ENCODE measurements around the gene C1RL. TPM values are rescaled to one million over a fixed set of nuclear protein-coding genes. Genes with fewer than 3 reads are reported as not detected.

The C1RL gene
- total RNA-seq, 2 experiments from 2014 or later: 12.2 to 14.1 TPM

DNA sequence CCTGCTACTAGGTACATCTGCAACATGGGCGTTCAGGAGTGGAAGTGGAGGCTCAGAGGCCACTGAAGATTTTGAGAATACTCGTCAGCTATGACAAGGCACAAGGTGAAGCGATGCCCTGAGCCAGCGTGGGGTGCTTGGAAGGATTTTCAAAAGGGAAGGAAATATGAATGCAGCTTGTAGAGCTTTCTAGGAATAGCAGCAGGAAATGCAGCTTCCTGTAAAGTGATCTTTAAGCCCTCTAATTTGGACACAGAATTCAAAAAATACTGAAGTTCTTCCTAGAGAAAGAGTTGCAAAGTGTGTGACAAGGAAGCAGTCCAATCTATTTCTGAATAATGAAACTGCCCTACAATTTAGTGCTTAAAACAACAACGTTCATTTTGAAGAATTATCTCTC lies 61.7 kb downstream of the C1RL start:
- DNase-seq (no peak), ATAC-seq (ENCODE audit: poor library complexity) (no peak)
- TF ChIP-seq, protein P1, sequence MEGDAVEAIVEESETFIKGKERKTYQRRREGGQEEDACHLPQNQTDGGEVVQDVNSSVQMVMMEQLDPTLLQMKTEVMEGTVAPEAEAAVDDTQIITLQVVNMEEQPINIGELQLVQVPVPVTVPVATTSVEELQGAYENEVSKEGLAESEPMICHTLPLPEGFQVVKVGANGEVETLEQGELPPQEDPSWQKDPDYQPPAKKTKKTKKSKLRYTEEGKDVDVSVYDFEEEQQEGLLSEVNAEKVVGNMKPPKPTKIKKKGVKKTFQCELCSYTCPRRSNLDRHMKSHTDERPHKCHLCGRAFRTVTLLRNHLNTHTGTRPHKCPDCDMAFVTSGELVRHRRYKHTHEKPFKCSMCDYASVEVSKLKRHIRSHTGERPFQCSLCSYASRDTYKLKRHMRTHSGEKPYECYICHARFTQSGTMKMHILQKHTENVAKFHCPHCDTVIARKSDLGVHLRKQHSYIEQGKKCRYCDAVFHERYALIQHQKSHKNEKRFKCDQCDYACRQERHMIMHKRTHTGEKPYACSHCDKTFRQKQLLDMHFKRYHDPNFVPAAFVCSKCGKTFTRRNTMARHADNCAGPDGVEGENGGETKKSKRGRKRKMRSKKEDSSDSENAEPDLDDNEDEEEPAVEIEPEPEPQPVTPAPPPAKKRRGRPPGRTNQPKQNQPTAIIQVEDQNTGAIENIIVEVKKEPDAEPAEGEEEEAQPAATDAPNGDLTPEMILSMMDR (IDR thresholded peaks at IDR 0.05): no peak
- ChIA-PET POLR2A (no interaction called here), CTCF (no interaction called here)
- peaks cover 12% of the 10 kb centered on the region for H3K4me1 ChIP-seq (ENCODE audit: insufficient read depth, low read length)
- H3K36me3 Mint-ChIP-seq (ENCODE audit: low read depth): no peaks in the 10 kb centered on the region
- no peak overlapping the region for H3K27ac Mint-ChIP-seq
- no peaks in the 10 kb centered on the region for H3K27me3 ChIP-seq (ENCODE audit: control insufficient read depth in 1 of 2, insufficient read depth in 2 of 2, low read length in 2 of 2)
- intact Hi-C loops (cut with DNase I, micrococcal nuclease): no loop called here
- H3K4me3 Mint-ChIP-seq: no peak overlapping the region
- H3K9me3 ChIP-seq (ENCODE audit: control insufficient read depth in 1 of 2, insufficient read depth in 1 of 2, low read length in 2 of 2): no peaks in the 10 kb centered on the region
- no peak overlapping the region for H3K4me3 ChIP-seq (ENCODE audit: low read length)
- H3K9me3 Mint-ChIP-seq: no peaks in the 10 kb centered on the region
- H3K4me1 Mint-ChIP-seq (ENCODE audit: low read depth): peaks cover 11% of the 10 kb centered on the region
- no peak overlapping the region for H3K27ac ChIP-seq (ENCODE audit: low read depth in 1 of 2, low read length in 2 of 2)
- no peaks in the 10 kb centered on the region for H3K36me3 ChIP-seq (ENCODE audit: insufficient read depth, low read length)
- H3K27me3 Mint-ChIP-seq: no peaks in the 10 kb centered on the region

DNA sequence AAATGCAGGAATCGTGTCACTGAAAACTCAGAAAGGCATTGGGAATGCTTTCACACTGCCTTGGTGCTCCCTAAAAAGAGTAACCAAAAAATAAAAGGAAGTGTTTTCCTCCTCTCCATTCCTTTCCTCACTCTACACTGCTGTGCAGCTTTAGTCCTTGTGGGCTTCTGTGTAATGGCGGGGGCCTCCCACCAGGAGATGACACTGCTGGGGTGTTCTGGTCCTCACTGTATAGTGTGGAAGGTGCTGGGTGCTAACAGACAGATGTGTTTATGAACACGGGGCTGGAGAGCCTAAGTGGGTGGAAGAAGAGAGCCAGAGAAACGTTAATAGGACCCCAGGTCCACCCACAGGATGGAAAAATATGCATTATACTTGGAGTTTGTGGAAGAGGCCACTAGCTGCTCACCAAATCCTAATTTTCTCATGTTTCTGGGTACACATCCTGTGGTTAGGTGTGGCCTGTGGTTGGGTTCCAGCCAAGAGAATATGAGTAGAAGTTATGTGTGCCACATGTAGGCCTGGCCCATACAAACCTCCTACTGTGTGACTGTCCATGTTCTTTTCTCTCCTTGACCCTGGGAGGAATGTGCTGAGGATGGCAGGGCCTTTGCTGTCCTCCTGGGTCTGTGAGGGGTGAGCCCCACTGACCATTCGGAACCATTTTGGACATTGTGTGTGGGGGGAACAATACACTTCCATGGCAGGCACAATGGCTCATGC lies 62.5 kb downstream of the C1RL start:
- Histone ChIP-seq H3K27me3 (ENCODE audit: control insufficient read depth in 1 of 2, insufficient read depth in 2 of 2, low read length in 2 of 2) (no peaks in the 10 kb centered on the region), H3K9me3 (ENCODE audit: control insufficient read depth in 1 of 2, insufficient read depth in 1 of 2, low read length in 2 of 2) (no peaks in the 10 kb centered on the region), H3K36me3 (ENCODE audit: insufficient read depth, low read length) (no peaks in the 10 kb centered on the region), H3K4me3 (ENCODE audit: low read length) (no peak overlapping the region), H3K4me1 (ENCODE audit: insufficient read depth, low read length) (peaks cover 12% of the 10 kb centered on the region), H3K27ac (ENCODE audit: low read depth in 1 of 2, low read length in 2 of 2) (no peak overlapping the region)
- ChIA-PET POLR2A (no interaction called here), CTCF (no interaction called here)
- no peak overlapping the region for H3K4me3 Mint-ChIP-seq
- H3K27me3 Mint-ChIP-seq: no peaks in the 10 kb centered on the region
- DNase-seq (no peak), ATAC-seq (ENCODE audit: poor library complexity) (no peak)
- peaks cover 11% of the 10 kb centered on the region for H3K4me1 Mint-ChIP-seq (ENCODE audit: low read depth)
- TF ChIP-seq, protein P1 (IDR thresholded peaks at IDR 0.05): no peak
- no peaks in the 10 kb centered on the region for H3K9me3 Mint-ChIP-seq
- H3K27ac Mint-ChIP-seq: no peak overlapping the region
- intact Hi-C loops (cut with DNase I, micrococcal nuclease): no loop called here
- H3K36me3 Mint-ChIP-seq (ENCODE audit: low read depth): no peaks in the 10 kb centered on the region

DNA sequence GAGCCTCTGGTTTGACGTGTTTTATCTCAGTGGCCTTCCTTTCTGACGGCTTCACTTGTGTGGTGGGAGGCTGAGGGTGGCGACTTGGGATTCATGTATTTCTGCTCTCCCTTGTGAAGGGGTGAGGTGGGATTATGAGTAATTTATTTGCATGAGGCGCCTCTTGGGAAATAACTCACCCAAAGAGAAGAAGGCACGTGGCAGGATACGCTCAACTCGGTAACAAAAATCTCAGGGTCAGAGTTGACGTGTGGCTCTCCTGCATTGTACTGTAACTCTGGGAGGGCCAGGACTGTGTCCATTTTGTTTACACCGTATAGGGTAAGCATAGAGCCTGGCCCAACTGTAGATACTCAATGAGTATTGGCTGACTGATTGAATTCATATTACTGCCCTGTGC lies 63.1 kb downstream of the C1RL start:
- Histone ChIP-seq H3K27me3 (ENCODE audit: control insufficient read depth in 1 of 2, insufficient read depth in 2 of 2, low read length in 2 of 2) (no peaks in the 10 kb centered on the region), H3K4me3 (ENCODE audit: low read length) (no peak overlapping the region), H3K36me3 (ENCODE audit: insufficient read depth, low read length) (no peaks in the 10 kb centered on the region), H3K4me1 (ENCODE audit: insufficient read depth, low read length) (peaks cover 12% of the 10 kb centered on the region), H3K27ac (ENCODE audit: low read depth in 1 of 2, low read length in 2 of 2) (no peak overlapping the region), H3K9me3 (ENCODE audit: control insufficient read depth in 1 of 2, insufficient read depth in 1 of 2, low read length in 2 of 2) (no peaks in the 10 kb centered on the region)
- no peak for ATAC-seq (ENCODE audit: poor library complexity)
- TF ChIP-seq, protein P1 (IDR thresholded peaks at IDR 0.05): no peak
- Mint-ChIP-seq H3K27me3 (no peaks in the 10 kb centered on the region), H3K4me1 (ENCODE audit: low read depth) (peaks cover 11% of the 10 kb centered on the region), H3K4me3 (no peak overlapping the region), H3K9me3 (no peaks in the 10 kb centered on the region), H3K27ac (no peak overlapping the region), H3K36me3 (ENCODE audit: low read depth) (no peaks in the 10 kb centered on the region)
- no peak for DNase-seq
- intact Hi-C loops (cut with DNase I, micrococcal nuclease): no loop called here
- ChIA-PET POLR2A (no interaction called here), CTCF (no interaction called here)

Other genes with a start within 250 kb of the C1RL start
- 10 to 100 TPM; 46.8 to 48.7 TPM for gene TPI1, start 241.7 kb downstream of the C1RL start, total RNA-seq
- 1 to 10 TPM; 3.2 to 3.3 TPM for gene SPSB2, start 235.9 kb downstream of the C1RL start, total RNA-seq
- 1 to 10 TPM; 3.2 to 4.7 TPM for gene LRRC23, start 204.4 kb downstream of the C1RL start, total RNA-seq
- 100 to 1,000 TPM in 1 of 2 experiments, 10 to 100 TPM in 1; 85.6 to 103 TPM for gene ENO2, start 194.6 kb downstream of the C1RL start, total RNA-seq
- gene ATN1, start 181.3 kb downstream of the C1RL start, total RNA-seq: 10 to 100 TPM; 28.7 to 29.6 TPM
- not detected for gene RNU7-1, start 165.4 kb downstream of the C1RL start, total RNA-seq
- 100 to 1,000 TPM; 305 to 311 TPM for gene C12orf57, start 165.2 kb downstream of the C1RL start, total RNA-seq
- 10 to 100 TPM; 79.0 to 83.5 TPM for gene PTPN6, start 157.9 kb downstream of the C1RL start, total RNA-seq
- gene PHB2, start 138.6 kb downstream of the C1RL start, total RNA-seq: 100 to 1,000 TPM; 138 to 147 TPM
- gene EMG1, start 138.3 kb downstream of the C1RL start, total RNA-seq: 10 to 100 TPM; 33.9 to 34.8 TPM
- gene LPCAT3, start 90.7 kb downstream of the C1RL start, total RNA-seq: 10 to 100 TPM; 11.8 to 14.8 TPM
- gene C1S, start 48.5 kb downstream of the C1RL start, total RNA-seq: 1 to 10 TPM; 3.8 to 4.6 TPM
- 1 to 10 TPM; 3.1 to 4.0 TPM for gene C1R, start 16.8 kb downstream of the C1RL start, total RNA-seq
- gene RBP5, start 19.7 kb upstream of the C1RL start, total RNA-seq: not detected
- gene CLSTN3, start 21.2 kb upstream of the C1RL start, total RNA-seq: 10 to 100 TPM; 29.1 to 33.9 TPM
- gene PEX5, start 80.5 kb upstream of the C1RL start, total RNA-seq: 10 to 100 TPM; 22.9 TPM
- not detected for gene ACSM4, start 194.9 kb upstream of the C1RL start, total RNA-seq